ENCODE measurements around the gene PSMG3. TPM values are rescaled to one million over a fixed set of nuclear protein-coding genes. Genes with fewer than 3 reads are reported as not detected.

Gene PSMG3, protein sequence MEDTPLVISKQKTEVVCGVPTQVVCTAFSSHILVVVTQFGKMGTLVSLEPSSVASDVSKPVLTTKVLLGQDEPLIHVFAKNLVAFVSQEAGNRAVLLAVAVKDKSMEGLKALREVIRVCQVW
- total RNA-seq = 46.0 and 69.3 TPM in 2 replicates

GRCh38 chr7:1569833-1570632, at the start of gene PSMG3:
Gene PSMG3 (minus strand): TSS chr7:1570032. CDS start chr7:1569339, 693 bp downstream.

GRCh38 chr7:1555813-1556543, 13.9 kb downstream of the PSMG3 start, which contains the start of gene TMEM184A:
Gene TMEM184A (minus strand): TSS chr7:1556205. CDS start chr7:1555484, 721 bp downstream.

Other genes with a start within 250 kb of the PSMG3 start
- 14.7 and 20.7 TPM in 2 replicates for gene MICALL2, start 110.6 kb downstream of the PSMG3 start, total RNA-seq
- 133 and 143 TPM in 2 replicates for gene INTS1, start 65.6 kb downstream of the PSMG3 start, total RNA-seq
- gene MAFK, start 39.3 kb downstream of the PSMG3 start, total RNA-seq = 10.3 and 21.8 TPM in 2 replicates
- 4.1 and 4.4 TPM in 2 replicates for gene TMEM184A, start 13.8 kb downstream of the PSMG3 start, total RNA-seq
- gene ELFN1, start 100.2 kb upstream of the PSMG3 start, total RNA-seq = 0.49 and 2.8 TPM in 2 replicates

Data from mesangial cell (primary cell).